Measurements from ENCODE around the gene TNNT3.

- TF ChIP-seq CTCF (IDR thresholded peaks at IDR 0.05), result no peak
- no peak for TF ChIP-seq CBX8 (IDR thresholded peaks at IDR 0.05)
Observed at GRCh38 chr11:1916986-1917522, 2.4 kb upstream of the TNNT3 start.
